ENCODE data around the gene SELENOO. TPM values are rescaled to one million over a fixed set of nuclear protein-coding genes. Genes with fewer than 3 reads are reported as not detected.
"Not testable (repeated sequence)": the region's sequence is repeated elsewhere in the genome, so short reads cannot be mapped to it uniquely, and the experiment has no call there.

SELENOO gene
- total RNA-seq, 1 experiment from 2014 or later: 65.3 TPM

GRCh38 chr22:50198624-50199017 is 2.2 kb upstream of the SELENOO start:
- no peak for DNase-seq (ENCODE audit: low spot score)

DNA sequence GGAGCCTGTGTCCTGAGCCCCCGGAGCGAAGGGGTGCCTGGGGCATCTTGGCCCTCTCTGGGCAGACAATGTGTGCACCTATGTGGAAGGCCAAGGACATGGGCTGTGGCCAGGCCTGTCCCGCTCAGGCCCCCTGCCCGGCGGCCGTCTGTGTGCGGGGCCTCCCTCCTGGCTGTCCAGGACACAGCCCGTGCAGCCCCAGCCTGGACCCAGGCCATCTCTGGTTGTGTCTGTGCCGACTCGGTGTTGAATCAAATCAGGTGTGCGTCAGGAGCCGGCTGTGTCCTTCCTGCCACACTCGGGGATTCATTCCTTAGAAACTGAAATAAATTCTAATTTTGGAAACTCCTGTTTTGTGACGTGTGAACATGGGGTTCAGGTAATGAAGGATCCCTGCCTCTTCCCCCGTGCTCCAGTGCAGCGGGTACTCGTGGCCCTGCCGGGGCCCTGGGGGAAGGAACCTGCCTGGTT is 1.5 kb upstream of the SELENOO start:
- no peak for DNase-seq (ENCODE audit: low spot score)

DNA sequence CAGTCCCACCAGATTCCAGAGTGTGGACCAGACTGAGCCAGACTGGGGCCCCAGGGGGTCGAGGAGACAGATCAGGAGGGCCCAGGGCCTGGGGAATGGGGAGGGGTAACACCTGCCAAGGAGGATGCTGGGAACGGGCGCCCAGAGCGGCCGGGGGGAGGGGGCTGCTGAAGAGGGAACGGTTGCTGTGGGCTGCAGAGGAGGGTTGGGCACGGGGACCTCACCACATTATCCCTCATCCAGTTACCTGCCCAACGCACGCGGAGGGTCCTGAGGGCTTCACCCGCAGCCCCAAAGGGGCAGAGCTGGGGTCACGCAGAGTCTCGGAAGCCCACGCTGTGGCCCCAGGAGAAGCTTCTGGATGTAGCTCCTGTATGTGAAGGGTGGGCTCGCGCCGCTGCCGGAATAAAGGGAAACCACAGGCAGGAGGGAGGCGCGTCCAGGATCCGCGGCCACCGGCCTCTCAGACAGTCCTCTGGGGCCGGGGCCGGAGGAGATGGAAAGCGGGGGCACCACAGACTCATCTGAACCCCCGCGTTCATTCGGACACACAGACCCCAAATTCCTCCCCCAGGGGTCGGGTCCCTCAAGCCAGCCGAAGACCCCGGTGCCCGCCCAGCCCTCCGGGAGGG is 866 bp upstream of the SELENOO start:
- peak; percentile 26 for DNase-seq (ENCODE audit: low spot score)

DNA sequence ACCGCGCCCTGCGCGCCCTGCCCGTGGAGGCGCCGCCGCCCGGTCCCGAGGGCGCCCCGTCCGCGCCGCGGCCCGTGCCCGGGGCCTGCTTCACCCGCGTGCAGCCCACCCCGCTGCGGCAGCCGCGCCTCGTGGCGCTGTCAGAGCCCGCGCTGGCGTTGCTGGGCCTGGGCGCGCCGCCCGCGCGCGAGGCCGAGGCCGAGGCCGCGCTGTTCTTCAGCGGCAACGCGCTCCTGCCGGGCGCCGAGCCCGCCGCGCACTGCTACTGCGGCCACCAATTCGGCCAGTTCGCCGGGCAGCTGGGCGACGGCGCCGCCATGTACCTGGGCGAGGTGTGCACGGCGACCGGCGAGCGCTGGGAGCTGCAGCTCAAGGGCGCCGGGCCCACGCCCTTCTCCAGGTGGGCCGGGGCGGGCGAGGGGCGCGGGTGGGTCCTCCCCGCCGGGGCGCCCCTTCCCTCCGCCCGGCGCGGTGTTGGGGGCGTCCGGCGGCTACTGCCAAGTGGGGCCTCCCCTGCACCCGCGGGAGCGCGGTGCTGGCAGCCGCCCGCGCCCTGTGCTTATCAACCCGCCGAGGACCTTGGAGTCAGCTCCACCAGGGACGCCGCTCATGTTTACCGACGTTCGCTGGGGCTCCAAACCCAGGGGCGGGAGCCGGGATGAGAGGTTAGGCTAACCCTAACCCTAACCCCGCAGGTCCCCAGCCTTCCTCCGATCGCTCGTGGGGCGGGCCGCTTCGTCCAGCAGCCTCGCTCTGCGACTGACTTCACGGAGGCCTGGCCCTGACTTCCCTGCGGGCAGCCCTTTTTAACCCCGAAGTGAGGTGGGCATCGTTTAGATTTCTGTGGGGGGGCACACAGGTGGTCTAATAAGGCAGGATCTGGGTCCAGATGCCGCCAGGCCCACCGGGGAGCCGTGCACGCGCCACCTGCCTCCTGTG is 649 bp downstream of the SELENOO start:
- DNase-seq (ENCODE audit: low spot score): peak; percentile 19

DNA sequence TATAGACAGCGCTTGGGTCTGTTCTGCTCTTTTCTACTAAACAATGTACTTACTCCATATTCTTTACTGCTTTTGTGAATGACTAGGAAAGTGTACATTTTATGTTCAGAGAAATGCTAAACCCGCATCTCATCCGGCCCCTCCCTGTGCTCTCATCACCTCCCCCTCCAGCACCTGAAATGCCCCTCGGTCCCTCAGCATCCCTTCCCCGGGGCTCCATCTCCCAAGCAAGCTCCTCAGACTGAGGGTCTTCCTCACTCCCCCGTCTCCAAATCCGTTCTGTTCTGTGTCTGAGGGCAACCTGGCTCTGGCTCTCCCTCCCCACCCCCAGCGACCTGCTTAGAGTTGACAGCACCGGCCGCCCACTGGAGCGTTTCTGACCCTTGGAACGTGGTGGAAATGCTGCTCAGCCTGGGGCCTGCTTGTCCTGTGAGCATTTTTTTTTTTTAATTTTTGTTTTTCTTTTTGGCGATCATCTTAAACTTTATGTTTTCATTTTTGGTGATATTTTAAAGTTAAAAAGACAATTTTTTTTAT is 1.4 kb downstream of the SELENOO start:
- no peak for DNase-seq (ENCODE audit: low spot score)

DNA sequence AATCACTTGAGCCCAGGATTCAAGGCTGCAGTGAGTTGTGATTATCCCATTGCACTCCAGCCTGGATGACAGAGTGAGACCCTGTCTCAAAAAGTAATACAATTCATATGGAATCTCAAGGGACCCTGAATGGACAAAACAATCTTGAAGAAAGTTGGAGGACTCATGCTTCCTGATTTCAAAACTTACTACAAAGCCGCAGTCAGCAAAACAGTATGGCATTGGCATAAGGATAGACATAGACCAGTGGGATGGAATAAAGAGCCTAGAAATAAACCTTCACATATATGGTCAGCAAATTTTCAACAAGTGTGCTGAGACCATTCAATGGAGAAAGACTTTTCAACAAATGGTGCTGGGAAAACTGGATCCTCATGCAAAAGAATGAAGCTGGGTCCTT is 2.5 kb downstream of the SELENOO start:
- no peak for DNase-seq (ENCODE audit: low spot score)

DNA sequence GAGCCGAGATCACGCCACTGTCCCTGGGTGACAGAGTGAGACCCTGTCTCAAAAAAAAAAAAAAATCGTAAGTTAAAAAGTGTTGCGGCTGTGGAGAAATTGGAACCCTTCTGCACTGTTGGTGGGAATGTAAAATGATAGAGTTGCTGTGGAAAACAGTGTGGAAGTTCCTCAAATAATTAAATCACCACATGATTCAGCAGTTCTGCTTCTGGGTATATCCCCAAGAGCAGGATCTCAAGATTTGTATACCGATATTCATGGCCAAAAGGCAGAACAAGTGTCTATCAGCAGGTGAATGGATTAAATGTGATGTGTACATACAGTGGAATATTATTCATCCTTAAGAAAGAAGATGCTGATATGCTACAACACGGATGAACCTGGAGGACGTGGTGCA is 3.8 kb downstream of the SELENOO start:
- DNase-seq (ENCODE audit: low spot score): no peak

GRCh38 chr22:50204998-50205397 is 4.2 kb downstream of the SELENOO start:
- DNase-seq (ENCODE audit: low spot score): not testable (repeated sequence)

DNA sequence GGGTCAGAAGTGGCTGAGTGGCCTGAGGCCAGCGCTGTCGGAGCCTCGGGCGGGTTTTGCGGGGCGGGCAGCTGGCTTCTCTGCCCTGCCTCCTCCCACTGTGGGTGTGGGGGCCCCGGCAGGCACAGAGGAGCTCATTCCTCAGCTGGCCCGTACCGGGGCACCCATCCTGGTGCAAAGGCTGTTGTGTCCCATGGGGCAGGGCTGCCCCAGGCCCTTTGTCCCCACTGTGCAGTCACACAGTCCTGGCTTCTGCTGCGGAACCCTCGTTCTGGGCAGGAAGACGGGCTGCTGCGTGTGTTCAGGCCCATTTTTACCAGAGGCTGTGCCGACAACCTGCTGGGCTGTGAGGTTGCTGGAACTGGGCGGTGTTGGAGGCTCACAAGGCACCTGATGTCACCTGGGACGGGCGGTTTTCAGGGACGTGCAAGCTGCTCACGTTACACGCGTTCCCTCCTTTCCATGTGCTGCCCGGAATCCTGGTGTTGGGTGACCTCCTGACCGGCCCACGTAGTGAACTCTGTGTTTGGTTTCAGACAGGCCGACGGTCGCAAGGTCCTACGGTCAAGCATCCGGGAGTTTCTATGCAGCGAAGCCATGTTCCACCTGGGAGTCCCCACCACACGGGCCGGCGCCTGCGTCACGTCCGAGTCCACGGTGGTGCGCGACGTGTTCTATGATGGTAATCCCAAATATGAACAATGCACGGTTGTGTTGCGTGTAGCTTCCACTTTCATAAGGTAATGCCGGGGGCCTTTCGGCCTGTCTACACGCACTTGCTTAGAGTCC is 5.2 kb downstream of the SELENOO start:
- no peak for DNase-seq (ENCODE audit: low spot score)

- DNase-seq (ENCODE audit: low spot score): peak; percentile 4
These were observed 5.8 kb downstream of the SELENOO start for GRCh38 chr22:50206599-50206998.

- DNase-seq (ENCODE audit: low spot score): no peak
These were observed 6.8 kb downstream of the SELENOO start for GRCh38 chr22:50207383-50208140.

- no peak for DNase-seq (ENCODE audit: low spot score)
These were observed 7.7 kb downstream of the SELENOO start for GRCh38 chr22:50208430-50208938.

GRCh38 chr22:50208939-50209892 is 8.4 kb downstream of the SELENOO start:
- no peak for DNase-seq (ENCODE audit: low spot score)

- DNase-seq (ENCODE audit: low spot score): peak; percentile 71
These were observed 9.1 kb downstream of the SELENOO start for GRCh38 chr22:50209893-50210292.

- no peak for DNase-seq (ENCODE audit: low spot score)
These were observed 9.7 kb downstream of the SELENOO start for GRCh38 chr22:50210378-50211139.

GRCh38 chr22:50211147-50211546 is 10.3 kb downstream of the SELENOO start:
- DNase-seq (ENCODE audit: low spot score): no peak

DNA sequence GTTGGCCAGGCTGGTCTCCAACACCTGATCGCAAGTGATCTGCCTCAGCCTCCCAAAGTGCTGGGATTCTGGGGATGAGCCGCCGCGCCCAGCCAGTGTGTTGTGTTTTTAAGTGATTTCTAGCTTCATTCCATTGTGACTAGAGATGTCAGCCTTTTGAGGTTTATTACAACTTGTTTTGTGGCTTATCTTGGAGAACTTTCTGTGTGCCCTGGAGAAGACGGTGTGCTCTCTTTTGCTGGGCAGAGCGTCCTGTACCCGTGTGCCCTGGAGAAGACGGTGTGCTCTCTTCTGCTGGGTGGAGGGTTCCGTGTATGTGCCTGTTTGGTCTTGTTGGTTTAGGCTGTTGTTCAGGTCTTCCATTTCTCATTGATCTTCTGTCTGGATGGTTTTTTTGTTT is 12.5 kb downstream of the SELENOO start:
- DNase-seq (ENCODE audit: low spot score): no peak

GRCh38 chr22:50215297-50216054 is 14.7 kb downstream of the SELENOO start:
- no peak for DNase-seq (ENCODE audit: low spot score)

Data from HT-29 (cell line).